ENCODE data around the gene RHBDL1.

The RHBDL1 gene

GRCh38 chr16:652454-653305 lies 22.8 kb upstream of the RHBDL1 start:
- no peak for DNase-seq (ENCODE audit: low read depth in 2 of 2)

GRCh38 chr16:654034-654433 lies 21.4 kb upstream of the RHBDL1 start:
- DNase-seq (ENCODE audit: low read depth in 2 of 2) = no peak

DNA sequence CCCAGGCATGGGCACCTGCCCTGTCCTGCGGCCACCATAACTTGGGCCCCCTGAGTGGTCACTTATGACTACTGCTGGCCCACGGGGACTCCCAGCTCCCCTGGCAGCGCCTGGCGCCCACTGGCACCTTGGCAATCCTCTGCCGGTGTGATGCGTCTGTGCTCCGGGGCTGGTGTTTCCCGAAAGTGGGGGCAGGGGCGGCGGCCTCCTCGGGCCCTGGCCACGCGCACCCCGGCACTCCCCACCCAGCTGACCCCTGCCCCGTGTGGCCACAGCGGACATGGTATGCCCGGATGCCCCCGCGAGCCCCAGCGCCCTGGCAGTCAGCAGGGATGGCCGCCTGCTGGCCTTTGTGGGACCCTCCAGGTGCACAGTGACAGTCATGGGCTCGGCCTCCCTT lies 18.0 kb upstream of the RHBDL1 start:
- DNase-seq (ENCODE audit: low read depth in 2 of 2) = no peak

DNA sequence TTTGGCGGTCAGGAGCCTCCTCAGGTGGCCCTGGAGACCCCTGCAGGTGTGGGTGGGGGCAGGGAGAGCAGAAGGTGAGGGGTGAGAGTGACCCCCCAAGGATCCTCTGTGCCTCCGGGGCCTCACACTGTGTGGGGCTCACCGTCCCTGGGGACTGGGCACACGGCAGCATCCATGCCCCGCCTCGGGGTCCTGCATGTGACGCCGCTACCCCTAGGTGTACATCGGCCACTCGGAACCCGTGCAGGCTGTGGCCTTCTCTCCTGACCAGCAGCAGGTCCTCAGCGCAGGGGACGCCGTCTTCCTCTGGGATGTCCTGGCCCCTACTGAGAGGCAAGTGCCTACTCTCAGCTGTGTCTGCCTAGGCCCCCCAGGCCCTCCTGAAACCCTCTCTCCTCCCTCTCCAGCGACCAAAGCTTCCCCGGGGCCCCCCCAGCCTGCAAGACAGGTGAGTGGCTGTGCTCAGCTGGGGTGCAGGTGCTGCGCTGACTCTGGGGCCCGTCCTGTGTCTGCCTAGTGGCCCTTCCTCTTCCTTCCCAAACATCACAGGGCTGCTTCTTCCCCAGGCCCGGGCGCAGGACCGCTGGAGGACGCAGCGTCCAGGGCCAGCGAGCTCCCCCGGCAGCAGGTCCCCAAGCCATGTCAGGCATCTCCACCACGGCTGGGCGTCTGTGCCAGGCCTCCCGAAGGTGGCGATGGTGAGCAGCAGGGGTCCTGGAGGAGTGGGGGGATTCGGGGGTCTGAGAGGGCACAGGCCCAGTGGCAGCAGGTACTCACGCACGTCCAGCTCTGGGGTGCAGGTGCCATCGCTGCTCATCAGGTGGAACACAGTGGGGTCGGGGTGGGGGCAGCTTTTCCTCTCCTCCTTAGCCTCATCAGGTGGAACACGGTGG lies 16.5 kb upstream of the RHBDL1 start:
- DNase-seq (ENCODE audit: low read depth in 2 of 2) = no peak

GRCh38 chr16:659618-660017 lies 15.9 kb upstream of the RHBDL1 start:
- no peak for DNase-seq (ENCODE audit: low read depth in 2 of 2)

- no peak for DNase-seq (ENCODE audit: low read depth in 2 of 2)
These were observed 15.4 kb upstream of the RHBDL1 start for GRCh38 chr16:660132-660458.

- peak in 1 of 2 donors; percentile 45 for DNase-seq (ENCODE audit: low read depth in 2 of 2)
These were observed 14.8 kb upstream of the RHBDL1 start for GRCh38 chr16:660459-661183.

DNA sequence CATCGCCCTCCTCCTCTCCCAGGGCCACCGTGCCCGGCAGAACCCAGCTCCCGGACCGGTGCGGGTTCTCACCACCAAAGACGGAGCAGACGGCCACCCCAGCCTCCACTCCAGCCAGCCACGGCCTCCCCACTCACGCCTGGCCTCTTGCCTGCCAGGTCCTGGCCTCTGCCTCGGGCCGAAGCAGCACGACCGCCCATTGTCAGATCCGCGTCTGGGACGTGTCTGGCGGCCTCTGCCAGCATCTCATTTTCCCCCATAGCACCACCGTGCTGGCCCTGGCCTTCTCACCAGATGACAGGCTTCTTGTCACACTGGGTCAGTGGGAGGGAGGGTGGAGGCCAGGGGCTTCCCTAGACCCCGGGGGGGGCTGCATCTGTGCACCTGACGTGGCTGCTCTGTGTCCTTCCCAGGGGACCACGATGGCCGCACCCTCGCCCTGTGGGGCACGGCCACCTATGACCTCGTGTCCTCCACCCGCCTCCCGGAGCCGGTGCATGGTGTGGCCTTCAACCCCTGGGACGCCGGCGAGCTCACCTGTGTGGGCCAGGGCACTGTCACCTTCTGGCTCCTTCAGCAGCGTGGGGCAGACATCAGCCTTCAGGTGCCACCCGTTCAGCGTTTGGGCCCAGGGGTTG lies 14.2 kb upstream of the RHBDL1 start:
- DNase-seq (ENCODE audit: low read depth in 2 of 2) = no peak

DNA sequence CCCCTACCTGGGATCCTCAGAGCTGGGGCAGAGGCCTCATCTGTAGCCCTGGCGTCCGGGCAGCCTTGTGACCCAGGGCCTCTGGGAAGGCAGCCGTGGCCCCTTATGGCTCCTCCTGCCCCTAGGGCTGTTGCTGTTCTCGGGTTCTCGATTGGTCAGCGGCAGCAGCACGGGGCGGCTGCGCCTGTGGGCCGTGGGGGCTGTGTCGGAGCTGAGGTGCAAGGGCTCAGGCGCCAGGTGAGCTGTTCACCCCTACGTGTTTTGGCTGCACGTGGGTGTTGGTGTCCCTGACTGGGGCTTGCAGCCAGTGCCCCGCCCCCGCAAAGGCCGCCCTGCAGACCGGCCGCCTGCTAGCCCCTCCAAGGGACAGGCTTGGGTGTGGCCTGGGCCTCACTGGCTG lies 13.4 kb upstream of the RHBDL1 start:
- no peak for DNase-seq (ENCODE audit: low read depth in 2 of 2)

- DNase-seq (ENCODE audit: low read depth in 2 of 2) = no peak
These were observed 12.9 kb upstream of the RHBDL1 start for GRCh38 chr16:662597-662996.

DNA sequence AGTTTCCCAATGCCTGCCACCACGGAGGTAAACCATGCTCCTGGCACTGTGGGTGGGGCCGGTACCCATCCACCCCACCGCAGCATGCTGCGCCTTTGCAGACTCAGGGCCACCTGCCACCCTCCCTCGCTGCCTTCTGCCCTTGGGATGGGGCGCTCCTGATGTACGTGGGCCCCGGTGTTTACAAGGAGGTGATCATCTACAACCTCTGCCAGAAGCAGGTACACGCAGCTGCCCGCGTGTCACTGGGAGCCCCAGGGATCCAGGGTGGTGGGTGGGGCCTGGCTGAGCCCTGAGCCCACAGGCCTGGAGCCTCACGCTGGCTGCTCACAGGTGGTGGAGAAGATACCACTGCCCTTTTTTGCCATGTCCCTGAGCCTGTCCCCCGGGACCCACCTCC lies 8.9 kb upstream of the RHBDL1 start:
- no peak for DNase-seq (ENCODE audit: low read depth in 2 of 2)

DNA sequence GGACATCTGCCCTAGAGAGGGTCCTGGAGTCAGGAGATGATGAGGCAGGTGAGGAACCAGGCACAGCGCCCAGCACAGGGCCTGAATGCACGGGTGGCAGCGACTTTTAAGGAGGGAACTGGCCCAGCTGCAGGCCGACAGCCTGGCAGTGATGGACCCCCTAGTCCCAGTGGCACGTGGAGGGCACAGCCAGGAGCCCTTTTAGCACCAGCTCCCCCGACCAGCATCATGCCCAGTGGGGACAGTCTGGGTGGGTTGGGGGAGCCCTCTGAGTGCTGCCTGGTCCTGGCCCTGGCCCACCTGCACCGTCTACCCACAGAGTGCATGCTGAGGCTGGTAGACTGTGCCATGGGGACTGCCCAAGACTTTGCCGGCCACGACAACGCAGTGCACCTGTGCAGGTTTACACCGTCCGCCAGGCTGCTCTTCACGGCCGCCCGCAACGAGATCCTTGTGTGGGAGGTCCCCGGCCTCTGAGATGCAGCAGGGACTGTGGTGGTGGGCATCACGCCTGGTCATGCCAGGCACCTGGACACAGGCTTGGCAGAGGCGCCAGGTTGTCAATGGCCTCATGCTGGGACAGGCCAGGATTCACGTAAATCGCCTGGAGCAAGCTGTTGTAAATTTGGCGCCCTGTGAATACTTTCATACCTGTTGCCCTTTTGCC lies 8.2 kb upstream of the RHBDL1 start:
- no peak for DNase-seq (ENCODE audit: low read depth in 2 of 2)

GRCh38 chr16:667780-668518 lies 7.5 kb upstream of the RHBDL1 start, which contains the start of gene RHOT2:
Gene RHOT2, plus strand, starts transcription at chr16:668132. Its CDS starts 68 bp downstream, at chr16:668200.
- DNase-seq (ENCODE audit: low read depth in 2 of 2) = peak; percentile 87

DNA sequence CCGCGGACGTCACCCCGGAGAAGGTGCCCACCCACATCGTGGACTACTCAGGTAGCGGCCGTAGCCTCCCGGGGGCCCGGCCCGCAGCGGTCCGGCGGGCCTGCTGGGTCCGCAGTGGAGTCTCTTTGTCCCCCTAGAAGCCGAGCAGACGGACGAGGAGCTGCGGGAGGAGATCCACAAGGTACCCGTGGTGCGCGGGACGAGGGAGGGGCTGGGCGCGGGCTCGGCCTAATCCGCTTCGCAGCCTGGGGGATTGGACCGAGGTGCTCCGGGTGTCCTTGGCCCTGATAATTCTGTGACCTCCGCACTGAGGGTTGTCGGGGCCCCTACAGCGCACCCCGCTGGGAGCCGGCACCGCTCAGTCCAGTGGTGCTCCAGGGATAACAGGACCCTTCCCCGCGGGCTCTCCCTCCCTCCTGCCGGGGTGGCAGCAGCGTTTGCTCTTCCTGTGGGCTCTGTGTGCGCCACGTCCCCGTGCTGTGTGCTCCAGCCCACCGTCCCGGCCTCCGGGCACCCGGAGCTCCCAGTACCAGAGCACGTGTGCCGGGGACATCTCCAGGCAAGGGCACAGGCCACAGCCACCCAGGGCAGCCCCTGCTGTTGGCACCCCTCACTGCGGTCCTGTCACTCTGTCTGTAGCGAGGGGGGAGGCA lies 6.8 kb upstream of the RHBDL1 start:
- no peak for DNase-seq (ENCODE audit: low read depth in 2 of 2)

GRCh38 chr16:669666-670065 lies 5.8 kb upstream of the RHBDL1 start:
- DNase-seq (ENCODE audit: low read depth in 2 of 2) = no peak

DNA sequence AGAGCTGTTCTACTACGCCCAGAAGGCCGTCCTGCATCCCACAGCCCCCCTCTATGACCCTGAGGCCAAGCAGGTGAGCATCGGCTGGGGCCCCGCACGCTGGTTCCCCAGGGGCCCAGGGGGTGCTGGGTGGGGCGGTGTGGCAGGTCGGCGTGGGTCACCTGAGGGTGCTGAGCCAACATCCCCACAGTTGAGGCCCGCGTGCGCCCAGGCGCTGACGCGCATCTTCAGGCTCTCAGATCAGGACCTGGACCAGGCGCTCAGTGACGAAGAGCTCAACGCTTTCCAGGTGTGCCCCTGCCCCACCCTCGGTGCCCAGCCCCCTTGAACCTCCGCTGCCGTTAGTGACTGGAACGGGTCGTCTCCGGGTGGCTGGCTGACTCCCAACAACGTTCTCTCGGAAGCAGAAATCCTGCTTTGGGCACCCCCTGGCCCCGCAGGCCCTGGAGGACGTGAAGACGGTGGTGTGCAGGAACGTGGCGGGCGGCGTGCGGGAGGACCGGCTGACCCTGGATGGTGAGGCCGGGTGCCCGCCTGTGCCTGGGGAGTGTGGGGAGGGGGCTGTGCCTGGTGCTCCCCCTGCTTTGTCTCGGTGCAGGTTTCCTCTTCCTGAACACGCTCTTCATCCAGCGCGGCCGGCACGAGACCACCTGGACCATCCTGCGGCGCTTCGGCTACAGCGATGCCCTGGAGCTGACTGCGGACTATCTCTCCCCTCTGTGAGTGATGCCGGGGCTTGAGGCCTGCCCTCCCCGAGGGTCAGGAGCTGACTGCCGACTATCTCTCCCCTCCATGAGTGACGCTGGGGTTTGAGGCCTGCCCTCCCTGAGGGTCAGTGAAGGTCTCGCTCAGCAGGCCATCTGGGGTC lies 4.8 kb upstream of the RHBDL1 start:
- no peak for DNase-seq (ENCODE audit: low read depth in 2 of 2)

DNA sequence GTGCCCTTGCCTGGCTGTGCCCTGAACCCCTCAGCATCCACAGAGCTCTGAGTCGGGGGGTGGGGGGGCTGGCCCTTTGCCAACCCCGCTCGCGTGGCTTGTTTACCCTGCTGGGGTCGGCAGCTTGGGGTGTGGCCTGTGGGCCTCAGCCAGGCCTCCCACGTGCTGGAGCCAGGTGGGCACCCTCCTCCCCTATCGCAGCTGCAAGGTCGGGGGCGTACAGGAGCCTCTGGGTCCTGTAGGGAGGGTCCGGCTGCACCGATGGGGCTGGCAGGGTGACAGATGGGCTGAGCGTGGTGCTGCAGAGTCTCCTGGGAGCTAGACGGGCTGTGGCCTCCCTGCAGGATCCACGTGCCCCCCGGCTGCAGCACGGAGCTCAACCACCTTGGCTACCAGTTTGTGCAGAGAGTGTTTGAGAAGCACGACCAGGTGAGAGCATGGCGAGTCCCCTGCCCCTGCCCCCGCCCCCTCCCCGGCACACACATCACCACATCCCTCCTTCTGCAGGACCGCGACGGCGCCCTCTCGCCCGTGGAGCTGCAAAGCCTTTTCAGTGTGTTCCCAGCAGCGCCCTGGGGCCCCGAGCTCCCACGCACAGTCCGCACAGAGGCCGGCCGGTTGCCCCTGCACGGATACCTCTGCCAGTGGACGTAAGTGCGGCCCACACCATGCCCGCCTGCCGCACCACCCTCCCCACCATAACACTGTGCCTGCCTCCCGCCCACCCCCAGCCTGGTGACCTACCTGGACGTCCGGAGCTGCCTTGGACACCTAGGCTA lies 3.9 kb upstream of the RHBDL1 start:
- no peak for DNase-seq (ENCODE audit: low read depth in 2 of 2)

GRCh38 chr16:672371-672770 lies 3.1 kb upstream of the RHBDL1 start:
- DNase-seq (ENCODE audit: low read depth in 2 of 2) = no peak
